Esophagus muscularis mucosa (tissue), 4 donors: ENCODE data around the gene SNCG.

Experiments used
- EP300 ChIP-seq: sonication (generic); formaldehyde crosslinking; IDR thresholded peaks from one replicate; pipeline ENCODE4 v1.6.1; 2017; ENCODE audit warnings: antibody characterized with exemption
- POLR2A ChIP-seq: fragments of 450-650 bp; IDR thresholded peaks from one replicate; pipeline ENCODE4 v1.6.1; 2017; ENCODE audit warnings: antibody characterized with exemption, moderate library complexity, mild to moderate bottlenecking, low read depth
- TF ChIP-seq, protein P1 (sequence below), 3 experiments: fragments of 200-600 bp in 2 of 3; fragments of 450-650 bp in 1 of 3; sonication (generic) in 2 of 3; IDR thresholded peaks; one replicate each; pipeline ENCODE4 v1.5.1; 2017 to 2019; ENCODE audit warnings: antibody characterized with exemption in 3 of 3, mild to moderate bottlenecking in 2 of 3, moderate library complexity in 1 of 3

- TF ChIP-seq EP300, result no peak
- TF ChIP-seq, protein P1, sequence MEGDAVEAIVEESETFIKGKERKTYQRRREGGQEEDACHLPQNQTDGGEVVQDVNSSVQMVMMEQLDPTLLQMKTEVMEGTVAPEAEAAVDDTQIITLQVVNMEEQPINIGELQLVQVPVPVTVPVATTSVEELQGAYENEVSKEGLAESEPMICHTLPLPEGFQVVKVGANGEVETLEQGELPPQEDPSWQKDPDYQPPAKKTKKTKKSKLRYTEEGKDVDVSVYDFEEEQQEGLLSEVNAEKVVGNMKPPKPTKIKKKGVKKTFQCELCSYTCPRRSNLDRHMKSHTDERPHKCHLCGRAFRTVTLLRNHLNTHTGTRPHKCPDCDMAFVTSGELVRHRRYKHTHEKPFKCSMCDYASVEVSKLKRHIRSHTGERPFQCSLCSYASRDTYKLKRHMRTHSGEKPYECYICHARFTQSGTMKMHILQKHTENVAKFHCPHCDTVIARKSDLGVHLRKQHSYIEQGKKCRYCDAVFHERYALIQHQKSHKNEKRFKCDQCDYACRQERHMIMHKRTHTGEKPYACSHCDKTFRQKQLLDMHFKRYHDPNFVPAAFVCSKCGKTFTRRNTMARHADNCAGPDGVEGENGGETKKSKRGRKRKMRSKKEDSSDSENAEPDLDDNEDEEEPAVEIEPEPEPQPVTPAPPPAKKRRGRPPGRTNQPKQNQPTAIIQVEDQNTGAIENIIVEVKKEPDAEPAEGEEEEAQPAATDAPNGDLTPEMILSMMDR (IDR thresholded peaks at IDR 0.05), result no peak
- TF ChIP-seq POLR2A, result no peak
Measured at GRCh38 chr10:86972613-86973380, 14.4 kb downstream of the SNCG start.
